Smooth muscle cell (in vitro differentiated cells): ENCODE data around the gene C5AR1. TPM values are rescaled to one million over a fixed set of nuclear protein-coding genes. Genes with fewer than 3 reads are reported as not detected.
"Not testable (repeated sequence)": the region's sequence is repeated elsewhere in the genome, so short reads cannot be mapped to it uniquely, and the experiment has no call there.

ENCODE experiments used
- DNase-seq: peaks from one replicate; lab custom pipeline; 2025; ENCODE audit not compliant: unreplicated experiment; lab: John Stamatoyannopoulos, UW
- H2AFZ ChIP-seq: fragments of 200-600 bp; sonication (generic); 2 replicates; pipeline ENCODE4 v1.6.0; 2016; ENCODE audit warnings: antibody characterized with exemption, low read depth, mild to moderate bottlenecking
- H3F3A ChIP-seq: fragments of 200-600 bp; sonication (generic); 2 replicates; pipeline ENCODE4 v1.6.0; 2017; ENCODE audit warnings: antibody characterized with exemption, low read depth
- H3K27ac ChIP-seq: fragments of 200-600 bp; sonication (generic); 2 replicates; pipeline ENCODE4 v1.5.1; 2016; ENCODE audit warnings: low read depth, mild to moderate bottlenecking
- H3K27me3 ChIP-seq: fragments of 200-600 bp; sonication (generic); 2 replicates; pipeline ENCODE4 v1.6.1; 2016; ENCODE audit warnings: low read depth, mild to moderate bottlenecking
- H3K36me3 ChIP-seq: fragments of 200-600 bp; sonication (generic); 2 replicates; pipeline ENCODE4 v1.5.1; 2016; ENCODE audit warnings: low read depth
- H3K4me1 ChIP-seq: fragments of 200-600 bp; sonication (generic); 2 replicates; pipeline ENCODE4 v1.5.1; 2016; ENCODE audit warnings: low read depth
- H3K4me2 ChIP-seq: fragments of 200-600 bp; sonication (generic); 2 replicates; pipeline ENCODE4 v1.6.0; 2016; ENCODE audit warnings: mild to moderate bottlenecking
- H3K4me3 ChIP-seq: fragments of 200-600 bp; sonication (generic); 2 replicates; pipeline ENCODE4 v1.5.1; 2016; ENCODE audit warnings: mild to moderate bottlenecking
- H3K79me2 ChIP-seq: fragments of 200-600 bp; sonication (generic); 2 replicates; pipeline ENCODE4 v1.6.0; 2016; ENCODE audit warnings: low read depth, mild to moderate bottlenecking
- H3K9ac ChIP-seq: fragments of 200-600 bp; sonication (generic); 2 replicates; pipeline ENCODE4 v1.6.0; 2016; ENCODE audit warnings: low read depth
- H3K9me3 ChIP-seq: fragments of 200-600 bp; sonication (generic); replicated peaks from 2 replicates; pipeline ENCODE4 v1.5.1; 2016; ENCODE audit warnings: low read depth
- H4K20me1 ChIP-seq: fragments of 200-600 bp; sonication (generic); 2 replicates; pipeline ENCODE4 v1.6.0; 2016; ENCODE audit warnings: low read depth
- WGBS: methylation state at CpG from one replicate; pipeline ENCODE4 v1.1.7; 2016; ENCODE audit warnings: low lambda C conversion rate; 5-methylcytosine and 5-hydroxymethylcytosine counted together
- polyA plus RNA-seq: library from polyadenylated mRNA; unstranded; fragments of >200 nt; fragmentation: Nextera tagmentation; extraction: Ambion mirVana; gene quantifications from 2 replicates; pipeline ENCODE4 v1.2.1, GENCODE V29; 2016
- total RNA-seq: library from RNA; depleted of rRNA; stranded (reverse); fragments of >200 nt; gene quantifications from 2 replicates; pipeline ENCODE4 v1.2.3, GENCODE V29; 2014
- TF ChIP-seq, protein P1 (sequence below): fragments of 200-600 bp; sonication (generic); IDR thresholded peaks from 2 replicates; pipeline ENCODE4 v1.5.1; 2017; ENCODE audit warnings: borderline replicate concordance, mild to moderate bottlenecking, antibody characterized with exemption; ENCODE audit not compliant: insufficient read depth, poor library complexity, severe bottlenecking

Gene C5AR1
- total and polyA plus RNA-seq, 2 experiments from 2014 or later = 0.48 to 1.6 TPM

DNA sequence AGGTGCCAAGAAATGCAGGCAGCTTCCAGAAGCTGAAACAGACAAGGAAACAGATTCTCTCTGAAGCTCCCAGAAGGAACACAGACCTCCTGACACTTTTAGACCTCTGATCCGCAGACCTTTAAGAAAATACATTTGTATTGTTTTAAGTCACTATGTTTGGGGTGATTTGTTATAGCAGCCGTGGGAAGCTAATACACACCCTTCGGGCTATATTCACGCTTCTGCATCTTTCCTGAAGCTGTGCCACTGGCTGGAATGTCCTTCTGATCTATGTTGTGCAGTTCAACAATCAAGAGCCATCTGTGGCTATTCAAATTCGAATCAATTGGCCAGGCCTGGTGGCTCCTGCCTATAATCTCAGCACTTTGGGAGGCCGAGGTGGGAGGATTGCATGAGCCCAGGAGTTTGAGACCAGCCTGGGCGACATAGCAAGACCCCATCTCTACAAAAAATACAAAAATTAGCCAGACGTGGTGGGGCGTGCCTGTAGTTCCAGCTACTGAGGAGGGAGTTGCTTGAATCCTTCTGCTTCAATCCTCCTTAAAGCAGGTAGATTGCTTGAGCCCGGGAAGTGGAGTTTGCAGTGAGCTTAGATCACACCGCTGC, 33.6 kb downstream of the C5AR1 start:
- Histone ChIP-seq H3K27ac (no peak overlapping the region), H3K9ac (no peak overlapping the region), H3K9me3 (no peaks in the 10 kb centered on the region), H4K20me1 (no peaks in the 10 kb centered on the region), H3K27me3 (no peaks in the 10 kb centered on the region), H2AFZ (no peak overlapping the region), H3K79me2 (no peaks in the 10 kb centered on the region), H3K36me3 (no peaks in the 10 kb centered on the region), H3K4me1 (no peaks in the 10 kb centered on the region), H3K4me3 (no peak overlapping the region), H3K4me2 (no peak overlapping the region), H3F3A (no peaks in the 10 kb centered on the region)
- no peak for DNase-seq
- 93% methylated on average over 11 of the region's 11 CpGs for WGBS
- TF ChIP-seq, protein P1, sequence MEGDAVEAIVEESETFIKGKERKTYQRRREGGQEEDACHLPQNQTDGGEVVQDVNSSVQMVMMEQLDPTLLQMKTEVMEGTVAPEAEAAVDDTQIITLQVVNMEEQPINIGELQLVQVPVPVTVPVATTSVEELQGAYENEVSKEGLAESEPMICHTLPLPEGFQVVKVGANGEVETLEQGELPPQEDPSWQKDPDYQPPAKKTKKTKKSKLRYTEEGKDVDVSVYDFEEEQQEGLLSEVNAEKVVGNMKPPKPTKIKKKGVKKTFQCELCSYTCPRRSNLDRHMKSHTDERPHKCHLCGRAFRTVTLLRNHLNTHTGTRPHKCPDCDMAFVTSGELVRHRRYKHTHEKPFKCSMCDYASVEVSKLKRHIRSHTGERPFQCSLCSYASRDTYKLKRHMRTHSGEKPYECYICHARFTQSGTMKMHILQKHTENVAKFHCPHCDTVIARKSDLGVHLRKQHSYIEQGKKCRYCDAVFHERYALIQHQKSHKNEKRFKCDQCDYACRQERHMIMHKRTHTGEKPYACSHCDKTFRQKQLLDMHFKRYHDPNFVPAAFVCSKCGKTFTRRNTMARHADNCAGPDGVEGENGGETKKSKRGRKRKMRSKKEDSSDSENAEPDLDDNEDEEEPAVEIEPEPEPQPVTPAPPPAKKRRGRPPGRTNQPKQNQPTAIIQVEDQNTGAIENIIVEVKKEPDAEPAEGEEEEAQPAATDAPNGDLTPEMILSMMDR = no peak

DNA sequence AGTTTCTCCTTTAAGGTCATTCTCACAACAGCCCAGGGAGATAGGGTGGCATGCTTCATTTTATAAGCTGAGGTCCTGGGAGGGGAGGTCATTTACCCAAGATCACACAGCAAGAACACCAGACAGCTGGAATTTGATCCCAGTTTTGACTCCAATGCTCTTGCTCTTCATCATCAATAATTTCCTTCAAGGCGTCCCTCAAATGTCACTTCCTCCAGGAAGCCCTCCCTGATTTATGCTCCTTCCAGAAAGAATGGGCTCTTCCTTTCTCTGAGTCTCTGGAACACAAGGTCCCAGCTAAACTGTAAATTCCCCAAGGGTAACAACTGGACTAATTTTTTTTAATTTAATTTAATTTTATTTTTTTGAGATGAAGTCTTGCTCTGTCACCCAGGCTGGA, 34.8 kb downstream of the C5AR1 start:
- Histone ChIP-seq H3K27ac (no peak overlapping the region), H3K27me3 (no peaks in the 10 kb centered on the region), H3K9me3 (no peaks in the 10 kb centered on the region), H3K4me2 (no peak overlapping the region), H4K20me1 (no peaks in the 10 kb centered on the region), H3K4me1 (no peaks in the 10 kb centered on the region), H3K4me3 (no peak overlapping the region), H3F3A (no peaks in the 10 kb centered on the region), H2AFZ (no peak overlapping the region), H3K9ac (no peak overlapping the region), H3K79me2 (peaks cover 2% of the 10 kb centered on the region), H3K36me3 (no peaks in the 10 kb centered on the region)
- no peak for DNase-seq
- WGBS = 72% methylated on average over 1 of the region's 1 CpG
- TF ChIP-seq, protein P1 = no peak

DNA sequence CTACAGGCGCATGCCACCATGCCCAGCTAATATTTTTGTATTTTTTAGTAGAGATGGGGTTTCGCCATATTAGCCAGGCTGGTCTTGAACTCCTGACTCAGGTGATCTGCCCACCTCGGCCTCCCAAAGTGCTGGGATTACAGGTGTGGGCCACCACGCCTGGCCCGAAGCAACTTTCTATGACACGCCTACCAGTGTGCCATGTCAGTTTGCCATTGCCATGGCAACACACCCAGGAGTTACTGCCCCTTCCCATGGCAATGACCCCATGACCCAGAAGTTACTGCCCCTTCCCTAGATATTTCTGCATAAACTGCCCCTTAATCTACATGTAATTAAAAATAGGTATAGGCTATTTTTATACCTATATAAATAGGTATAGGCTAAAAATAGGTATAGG, 36.4 kb downstream of the C5AR1 start:
- not testable (repeated sequence) for DNase-seq, H3K9ac ChIP-seq, H3K4me2 ChIP-seq, H3K27ac ChIP-seq, H3K4me3 ChIP-seq, H3K27me3 ChIP-seq, H4K20me1 ChIP-seq, H2AFZ ChIP-seq, H3K36me3 ChIP-seq, H3K4me1 ChIP-seq, H3F3A ChIP-seq, H3K9me3 ChIP-seq
- 93% methylated on average over 6 of the region's 6 CpGs for WGBS
- peaks cover 18% of the 10 kb centered on the region for H3K79me2 ChIP-seq

DNA sequence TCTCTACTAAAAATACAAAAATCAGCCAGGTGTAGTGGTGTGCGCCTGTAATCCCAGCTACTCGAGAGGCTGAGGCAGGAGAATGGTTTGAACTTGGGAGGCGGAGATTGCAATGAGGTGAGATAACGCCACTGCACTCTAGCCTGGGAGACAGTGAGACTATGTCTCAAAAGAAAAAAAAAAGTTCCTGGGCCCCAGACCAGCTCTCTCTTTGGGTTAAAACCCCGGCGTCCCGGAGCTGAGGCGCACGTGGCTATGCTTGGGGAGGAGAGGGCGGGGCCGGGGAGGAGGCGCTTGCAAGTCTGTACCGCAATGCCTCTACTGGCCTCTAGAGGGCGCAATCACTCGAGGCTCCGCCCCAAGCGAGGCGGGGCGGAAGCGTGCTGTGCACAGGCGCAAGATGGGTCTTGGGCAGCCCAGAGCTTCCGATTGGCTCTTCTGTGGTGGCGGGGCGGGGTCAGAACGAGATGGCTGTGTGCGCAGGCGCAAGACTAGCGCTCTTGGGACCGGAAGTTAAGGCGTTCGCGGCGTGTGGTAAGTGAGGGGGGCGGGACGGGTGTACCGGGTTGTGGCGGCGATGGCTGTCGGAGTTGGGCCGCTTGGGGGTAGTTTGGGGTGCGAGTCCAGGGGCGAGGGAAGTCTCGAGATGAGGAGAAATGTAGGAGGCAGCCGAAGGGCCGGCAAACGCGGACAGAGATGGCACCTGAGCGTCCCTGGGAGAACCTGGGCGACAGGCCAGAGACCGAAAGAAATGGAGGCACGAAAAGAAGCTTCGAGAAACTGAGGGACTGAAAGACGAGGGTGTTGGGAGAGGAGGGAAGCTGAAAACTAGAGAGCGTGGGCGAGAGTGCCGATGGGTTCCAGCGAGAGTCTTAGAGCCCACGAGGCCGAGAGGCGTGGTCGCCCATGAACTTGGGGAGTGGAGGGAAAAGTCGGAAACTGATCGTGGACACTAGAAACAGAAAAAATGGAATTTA, 39.4 kb downstream of the C5AR1 start, which contains the start of gene DHX34:
TSS of gene DHX34 (plus strand) at position 497 of the 977 bp plus-strand sequence. CDS start 3,716 bp downstream, outside the sequence.
- Histone ChIP-seq H3K36me3 (peaks cover 2% of the 10 kb centered on the region), H3K9ac (peak within 1 kb of the TSS; percentile 74), H3K4me3 (peak within 1 kb of the TSS; percentile 92), H3F3A (no peaks in the 10 kb centered on the region), H3K9me3 (no peaks in the 10 kb centered on the region), H4K20me1 (no peaks in the 10 kb centered on the region), H2AFZ (peak within 1 kb of the TSS; percentile 95), H3K4me2 (peak within 1 kb of the TSS; percentile 98), H3K27ac (peak within 1 kb of the TSS; percentile 34), H3K79me2 (peaks cover 22% of the 10 kb centered on the region), H3K27me3 (no peaks in the 10 kb centered on the region), H3K4me1 (peaks cover 10% of the 10 kb centered on the region)
- DNase-seq = peak; percentile 93
- TF ChIP-seq, protein P1 = peak; percentile 98
- 5% methylated on average over 62 of the region's 63 CpGs for WGBS
